Gastrocnemius medialis (tissue), 4 donors: Measurements from ENCODE around the gene KRT78.

Experiments used
- CTCF ChIP-seq, 5 experiments: fragments of 450-650 bp in 3 of 5; fragments of 200-600 bp in 2 of 5; sonication (generic) in 2 of 5; IDR thresholded peaks in 4 of 5; conservative IDR thresholded peaks in 1 of 5; 1 replicate in 4 of 5; 2 replicates in 1 of 5; pipeline ENCODE4 v1.5.1; 2016 to 2019; ENCODE audit warnings: antibody characterized with exemption in 5 of 5, mild to moderate bottlenecking in 3 of 5, moderate library complexity in 3 of 5
- POLR2A ChIP-seq, 2 donors: fragments of 450-650 bp; IDR thresholded peaks; one replicate each; pipeline ENCODE4 v1.6.1; 2017; ENCODE audit warnings: antibody characterized with exemption in 2 of 2, mild to moderate bottlenecking in 2 of 2, moderate library complexity in 2 of 2

- TF ChIP-seq CTCF (IDR thresholded peaks at IDR 0.05 in 4 of 5, conservative IDR thresholded peaks at IDR 0.05 in 1 of 5) (peak; percentile 63 to 73 (median 65)), POLR2A (IDR thresholded peaks at IDR 0.05) (no peak)
Measured at GRCh38 chr12:52879394-52880351, 30.9 kb upstream of the KRT78 start.
